SK-N-SH (cell line): ENCODE results near the gene KRTAP5-8.

Source experiments
- CTCF ChIP-seq: fragments of 200-600 bp; sonication (generic); IDR thresholded peaks from 2 replicates; pipeline ENCODE4 v1.6.1; 2017; ENCODE audit warnings: antibody characterized with exemption, mild to moderate bottlenecking, moderate library complexity
- MXI1 ChIP-seq: IDR thresholded peaks from 2 replicates; pipeline ENCODE4 v1.6.1; 2012; ENCODE audit warnings: mild to moderate bottlenecking, low read depth, low read length, improper control_type of control experiment
- REST ChIP-seq: IDR thresholded peaks from 2 replicates; pipeline ENCODE4 v1.6.1; 2012; ENCODE audit warnings: mild to moderate bottlenecking, low read depth, low read length, moderate library complexity

- TF ChIP-seq REST = no peak
- no peak; the same call in 1 of the 2 replicates for TF ChIP-seq MXI1
- no peak for TF ChIP-seq CTCF
These were observed 37.2 kb upstream of the KRTAP5-8 start for GRCh38 chr11:71500601-71501021.
